Osteoblast (primary cell): ENCODE measurements around the gene RNASEH2B. TPM values are rescaled to one million over a fixed set of nuclear protein-coding genes. Genes with fewer than 3 reads are reported as not detected.

Experiments used
- DNase-seq: peaks from one replicate; pipeline ENCODE4 v3.0.0; 2011; ENCODE audit warnings: low spot score, mixed read lengths; ENCODE audit not compliant: insufficient read length; ENCODE audit errors: missing footprints
- H2AFZ ChIP-seq: 2 replicates; pipeline ENCODE4 v1.6.0; 2011; ENCODE audit warnings: mild to moderate bottlenecking, low read length
- H3K27ac ChIP-seq: 2 replicates; pipeline ENCODE4 v1.5.1; 2011; ENCODE audit warnings: mild to moderate bottlenecking, low read depth, low read length, moderate library complexity
- H3K27me3 ChIP-seq: 2 replicates; pipeline ENCODE4 v1.6.0; 2012; ENCODE audit warnings: mild to moderate bottlenecking, control low read depth, inconsistent platforms, low read length, moderate library complexity; ENCODE audit not compliant: insufficient read depth
- H3K36me3 ChIP-seq: 2 replicates; pipeline ENCODE4 v1.5.1; 2011; ENCODE audit warnings: mild to moderate bottlenecking, low read length, control low read depth, moderate library complexity; ENCODE audit not compliant: insufficient read depth
- H3K4me1 ChIP-seq: 2 replicates; pipeline ENCODE4 v1.5.1; 2011; ENCODE audit warnings: mild to moderate bottlenecking, low read length, control low read depth, moderate library complexity; ENCODE audit not compliant: insufficient read depth
- H3K4me2 ChIP-seq: 2 replicates; pipeline ENCODE4 v1.6.0; 2011; ENCODE audit warnings: mild to moderate bottlenecking, low read length; ENCODE audit not compliant: insufficient read depth
- H3K4me3 ChIP-seq: fragments of 200-600 bp; sonication (generic); 3 replicates; pipeline ENCODE4 v1.5.1; 2012; ENCODE audit warnings: mild to moderate bottlenecking, low read length, inconsistent platforms; ENCODE audit not compliant: insufficient read depth
- H3K79me2 ChIP-seq: 2 replicates; pipeline ENCODE4 v1.6.0; 2012; ENCODE audit warnings: mild to moderate bottlenecking, low read length, control low read depth, inconsistent platforms; ENCODE audit not compliant: insufficient read depth
- H3K9me3 ChIP-seq: 2 replicates; pipeline ENCODE4 v1.5.1; 2011; ENCODE audit warnings: low read depth, low read length, control low read depth
- H4K20me1 ChIP-seq: 2 replicates; pipeline ENCODE4 v1.6.0; 2012; ENCODE audit warnings: mild to moderate bottlenecking, low read length, control low read depth; ENCODE audit not compliant: insufficient read depth
- total RNA-seq: library from RNA; depleted of rRNA; stranded (reverse); fragments of >200 nt; gene quantifications from 2 replicates; pipeline ENCODE4 v1.2.3, GENCODE V29; 2012
- TF ChIP-seq, protein P1 (sequence below): IDR thresholded peaks from 2 replicates; pipeline ENCODE4 v1.5.1; 2011; ENCODE audit warnings: mild to moderate bottlenecking, low read depth, low read length, moderate library complexity; ENCODE audit errors: extremely low read depth

Gene RNASEH2B
- total RNA-seq, 1 donor, result 47.4 TPM

DNA sequence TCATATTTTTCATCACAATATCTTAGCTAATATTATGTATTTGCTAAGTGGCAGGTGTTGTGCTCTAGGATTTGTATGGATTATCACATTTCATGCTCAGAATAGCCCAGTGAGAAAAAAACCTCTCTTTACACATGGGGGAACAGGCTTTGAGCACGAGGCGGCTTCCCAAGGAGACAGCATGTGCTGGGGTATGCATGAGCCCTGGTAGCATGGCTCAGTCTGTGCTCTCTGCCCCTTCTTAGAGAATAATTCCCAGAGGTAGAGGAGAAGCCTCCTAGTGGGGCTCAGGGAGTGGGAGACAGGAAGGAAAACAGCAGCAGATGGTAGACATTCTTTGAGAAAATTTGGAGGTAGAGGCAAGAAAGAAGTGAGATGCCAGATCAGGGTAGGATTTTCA is 31.6 kb downstream of the RNASEH2B start:
- DNase-seq, result no peak
- Histone ChIP-seq H4K20me1 (no peaks in the 10 kb centered on the region), H3K9me3 (no peaks in the 10 kb centered on the region), H3K4me1 (no peaks in the 10 kb centered on the region), H3K4me2 (no peak overlapping the region), H3K27me3 (no peaks in the 10 kb centered on the region), H3K79me2 (no peaks in the 10 kb centered on the region), H3K36me3 (peaks cover 9% of the 10 kb centered on the region), H3K4me3 (no peak overlapping the region), H3K27ac (no peak overlapping the region), H2AFZ (no peak overlapping the region)
- TF ChIP-seq, protein P1, sequence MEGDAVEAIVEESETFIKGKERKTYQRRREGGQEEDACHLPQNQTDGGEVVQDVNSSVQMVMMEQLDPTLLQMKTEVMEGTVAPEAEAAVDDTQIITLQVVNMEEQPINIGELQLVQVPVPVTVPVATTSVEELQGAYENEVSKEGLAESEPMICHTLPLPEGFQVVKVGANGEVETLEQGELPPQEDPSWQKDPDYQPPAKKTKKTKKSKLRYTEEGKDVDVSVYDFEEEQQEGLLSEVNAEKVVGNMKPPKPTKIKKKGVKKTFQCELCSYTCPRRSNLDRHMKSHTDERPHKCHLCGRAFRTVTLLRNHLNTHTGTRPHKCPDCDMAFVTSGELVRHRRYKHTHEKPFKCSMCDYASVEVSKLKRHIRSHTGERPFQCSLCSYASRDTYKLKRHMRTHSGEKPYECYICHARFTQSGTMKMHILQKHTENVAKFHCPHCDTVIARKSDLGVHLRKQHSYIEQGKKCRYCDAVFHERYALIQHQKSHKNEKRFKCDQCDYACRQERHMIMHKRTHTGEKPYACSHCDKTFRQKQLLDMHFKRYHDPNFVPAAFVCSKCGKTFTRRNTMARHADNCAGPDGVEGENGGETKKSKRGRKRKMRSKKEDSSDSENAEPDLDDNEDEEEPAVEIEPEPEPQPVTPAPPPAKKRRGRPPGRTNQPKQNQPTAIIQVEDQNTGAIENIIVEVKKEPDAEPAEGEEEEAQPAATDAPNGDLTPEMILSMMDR, result no peak

- Histone ChIP-seq H4K20me1 (no peaks in the 10 kb centered on the region), H3K4me2 (no peak overlapping the region), H3K27me3 (no peaks in the 10 kb centered on the region), H3K27ac (no peak overlapping the region), H2AFZ (no peak overlapping the region), H3K4me1 (peaks cover 6% of the 10 kb centered on the region), H3K79me2 (no peaks in the 10 kb centered on the region), H3K9me3 (no peaks in the 10 kb centered on the region), H3K36me3 (peaks cover 5% of the 10 kb centered on the region), H3K4me3 (no peak overlapping the region)
- DNase-seq, result no peak
- TF ChIP-seq, protein P1, result no peak
Measured at GRCh38 chr13:50942630-50943311, 33.2 kb downstream of the RNASEH2B start.

DNA sequence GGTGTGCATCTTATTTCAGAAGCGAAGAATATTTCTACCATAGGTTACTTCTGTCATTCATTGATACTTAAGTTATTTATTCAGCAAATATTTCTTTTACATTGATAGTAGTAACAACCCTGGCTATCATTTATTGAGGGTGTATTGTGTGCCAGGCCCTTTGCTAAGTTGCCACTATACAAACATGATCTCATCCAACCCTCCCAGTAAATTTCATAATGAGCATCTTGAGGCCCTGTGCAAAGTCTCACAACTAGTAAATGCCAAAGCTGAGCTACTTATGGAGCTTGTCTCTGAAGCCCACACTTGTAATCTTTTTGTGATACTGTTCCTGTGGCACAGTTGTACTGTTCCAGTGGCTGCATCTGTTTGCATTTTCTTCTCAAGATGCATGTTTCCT is 36.1 kb downstream of the RNASEH2B start:
- Histone ChIP-seq H3K9me3 (no peaks in the 10 kb centered on the region), H3K4me3 (no peak overlapping the region), H3K79me2 (no peaks in the 10 kb centered on the region), H3K4me1 (peaks cover 14% of the 10 kb centered on the region), H3K36me3 (peaks cover 10% of the 10 kb centered on the region), H3K27ac (no peak overlapping the region), H4K20me1 (no peaks in the 10 kb centered on the region), H2AFZ (no peak overlapping the region), H3K27me3 (no peaks in the 10 kb centered on the region), H3K4me2 (no peak overlapping the region)
- DNase-seq, result no peak
- TF ChIP-seq, protein P1, result no peak

DNA sequence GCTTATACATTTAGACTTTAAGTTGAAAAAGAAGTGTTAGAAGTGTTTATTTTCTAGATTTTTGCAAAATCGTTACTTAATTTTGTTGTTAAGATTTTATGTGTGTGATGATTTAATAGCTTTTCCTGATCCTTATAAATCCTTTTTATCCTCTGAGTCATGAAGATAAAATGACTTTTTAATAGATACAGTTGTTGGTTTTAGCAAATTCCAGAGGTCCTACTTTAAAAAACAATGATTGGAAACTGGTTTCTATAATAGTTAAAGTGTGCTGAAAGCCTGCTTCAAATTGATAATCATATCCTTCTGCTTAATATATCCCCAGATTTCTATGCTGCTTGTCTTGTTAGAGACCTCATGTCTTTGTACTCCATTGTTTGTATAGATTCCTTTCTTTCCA is 39.0 kb downstream of the RNASEH2B start:
- TF ChIP-seq, protein P1, result no peak

More for the DNA sequence above, 39.0 kb downstream of the RNASEH2B start:
- peak; percentile 76 for DNase-seq
- H3K4me3 ChIP-seq, result no peak overlapping the region
- H2AFZ ChIP-seq, result no peak overlapping the region
- no peaks in the 10 kb centered on the region for H3K27me3 ChIP-seq
- H3K9me3 ChIP-seq, result no peaks in the 10 kb centered on the region
- no peak overlapping the region for H3K4me2 ChIP-seq
- H3K27ac ChIP-seq, result no peak overlapping the region
- peaks cover 14% of the 10 kb centered on the region for H3K36me3 ChIP-seq
- H3K4me1 ChIP-seq, result peaks cover 14% of the 10 kb centered on the region
- H4K20me1 ChIP-seq, result no peaks in the 10 kb centered on the region
- H3K79me2 ChIP-seq, result no peaks in the 10 kb centered on the region
